GM18907 (cell line): ENCODE results near the gene ATP1B1.
"Not testable (repeated sequence)": the region's sequence is repeated elsewhere in the genome, so short reads cannot be mapped to it uniquely, and the experiment has no call there.

Experiments used
- ATAC-seq: cut with Tn5 transposase; IDR thresholded peaks from one replicate; pipeline ENCODE4 v1.9.1; 2021; ENCODE audit warnings: mild to moderate bottlenecking, moderate library complexity; ENCODE audit not compliant: unreplicated experiment

The ATP1B1 gene

DNA sequence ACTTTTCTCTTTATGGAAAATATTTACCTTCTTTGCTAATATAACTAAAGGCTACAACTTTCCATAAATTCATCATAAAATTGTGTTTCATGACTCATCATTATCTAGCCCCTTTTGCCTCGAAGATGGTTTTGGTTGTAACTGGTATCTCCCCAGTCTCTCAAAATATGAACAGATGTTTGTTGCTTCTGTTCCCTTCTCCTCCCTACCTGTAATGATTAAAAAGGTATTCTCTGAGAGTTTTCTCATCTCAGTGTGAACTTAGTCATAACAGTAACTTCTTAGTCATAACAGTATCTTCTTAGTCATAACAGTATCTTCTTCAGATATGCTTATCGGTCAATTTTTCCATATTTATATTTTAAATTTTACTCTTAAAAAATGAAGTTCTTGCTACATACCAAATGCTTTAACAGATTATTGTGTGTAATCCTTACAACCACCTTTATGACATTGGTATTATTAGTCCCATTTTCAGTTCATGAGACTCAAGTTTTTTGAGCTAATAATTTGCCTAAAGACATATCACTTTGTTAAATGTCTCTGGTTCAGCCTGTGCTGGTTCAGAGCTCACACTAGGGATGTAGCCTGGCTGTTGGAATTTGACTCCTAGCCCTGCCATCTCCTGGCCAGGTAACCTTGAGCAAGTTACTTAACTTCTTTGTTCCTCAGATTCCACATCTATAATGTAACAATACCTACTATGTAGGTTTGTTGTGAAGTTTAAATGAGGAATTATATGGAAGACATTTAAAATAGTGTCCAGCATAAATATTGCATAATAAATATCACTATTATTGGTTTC, 32.6 kb downstream of the ATP1B1 start:
- ATAC-seq, result peak; percentile 89

DNA sequence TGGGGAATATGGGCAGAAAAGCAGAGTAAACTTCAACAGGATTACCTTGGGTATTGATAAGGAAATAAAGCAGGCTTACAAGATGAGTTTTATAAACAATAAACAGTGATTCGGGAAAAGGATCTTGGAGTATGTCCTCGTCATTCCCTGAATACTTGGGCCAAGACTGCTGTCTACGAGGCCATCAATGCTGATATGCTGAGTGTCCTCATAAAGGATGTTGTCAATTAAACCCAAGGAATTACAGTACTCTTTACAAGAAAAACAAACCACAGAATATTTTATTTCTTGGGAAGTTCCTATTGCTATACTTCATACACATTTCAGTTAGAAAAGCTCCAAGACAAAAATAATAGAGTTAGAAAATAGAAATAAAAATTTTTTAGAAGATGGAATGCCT, 34.9 kb downstream of the ATP1B1 start:
- no peak for ATAC-seq

DNA sequence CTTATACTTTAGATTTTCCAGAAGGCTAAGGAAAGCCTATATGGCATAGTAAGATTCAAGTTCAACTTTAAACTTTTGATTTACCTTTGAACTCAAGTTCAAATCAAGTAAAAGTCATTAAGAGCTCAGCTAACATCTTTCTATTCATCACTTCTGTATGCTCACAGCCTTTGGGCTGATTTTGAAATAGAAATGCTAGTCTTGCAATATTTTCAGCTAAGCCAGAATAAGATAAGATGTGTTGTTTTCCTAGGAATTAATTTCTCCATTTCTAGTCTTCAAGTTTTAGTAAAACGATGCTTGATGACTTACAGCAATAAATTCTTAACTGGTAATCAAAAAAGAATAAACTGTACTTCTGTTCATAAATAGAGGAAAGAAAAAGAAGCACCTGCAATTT, 35.6 kb downstream of the ATP1B1 start:
- no peak for ATAC-seq

DNA sequence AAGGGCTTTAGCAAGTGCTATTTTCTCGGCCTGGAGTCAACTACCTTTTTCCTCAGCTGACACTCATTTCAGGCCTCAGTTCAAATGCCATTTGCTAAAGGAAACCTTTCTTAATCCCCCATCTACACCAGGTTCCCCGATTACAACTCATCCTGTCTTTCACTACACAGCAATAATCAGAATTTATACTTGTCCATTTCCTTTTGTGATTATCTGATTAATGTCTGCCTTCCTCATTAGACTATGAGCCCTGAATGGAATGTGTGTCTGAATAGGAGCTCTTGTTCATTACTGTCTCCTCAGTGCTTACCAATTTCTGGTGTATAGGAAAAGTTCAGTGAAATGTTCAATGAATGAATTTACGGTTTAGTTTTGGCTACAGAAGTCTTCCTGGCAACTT, 36.9 kb downstream of the ATP1B1 start:
- no peak for ATAC-seq

DNA sequence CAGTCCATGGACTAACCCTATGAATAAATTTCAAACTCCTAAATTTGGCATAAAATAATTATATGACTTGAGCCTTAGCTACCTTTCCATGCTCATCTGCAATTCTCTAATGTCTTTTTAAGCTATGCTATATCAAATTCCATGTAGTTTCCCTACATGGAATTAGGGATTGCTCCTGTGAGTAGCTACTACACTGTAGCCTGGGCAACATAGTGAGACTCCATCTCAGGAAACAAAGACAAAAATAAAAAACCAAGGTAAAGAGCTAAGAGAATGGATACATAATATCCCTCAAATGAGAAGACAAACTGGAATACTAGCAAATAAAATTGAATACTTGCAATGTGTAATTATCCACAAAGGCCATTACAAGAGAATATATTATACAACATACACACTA, 37.5 kb downstream of the ATP1B1 start:
- no peak for ATAC-seq

DNA sequence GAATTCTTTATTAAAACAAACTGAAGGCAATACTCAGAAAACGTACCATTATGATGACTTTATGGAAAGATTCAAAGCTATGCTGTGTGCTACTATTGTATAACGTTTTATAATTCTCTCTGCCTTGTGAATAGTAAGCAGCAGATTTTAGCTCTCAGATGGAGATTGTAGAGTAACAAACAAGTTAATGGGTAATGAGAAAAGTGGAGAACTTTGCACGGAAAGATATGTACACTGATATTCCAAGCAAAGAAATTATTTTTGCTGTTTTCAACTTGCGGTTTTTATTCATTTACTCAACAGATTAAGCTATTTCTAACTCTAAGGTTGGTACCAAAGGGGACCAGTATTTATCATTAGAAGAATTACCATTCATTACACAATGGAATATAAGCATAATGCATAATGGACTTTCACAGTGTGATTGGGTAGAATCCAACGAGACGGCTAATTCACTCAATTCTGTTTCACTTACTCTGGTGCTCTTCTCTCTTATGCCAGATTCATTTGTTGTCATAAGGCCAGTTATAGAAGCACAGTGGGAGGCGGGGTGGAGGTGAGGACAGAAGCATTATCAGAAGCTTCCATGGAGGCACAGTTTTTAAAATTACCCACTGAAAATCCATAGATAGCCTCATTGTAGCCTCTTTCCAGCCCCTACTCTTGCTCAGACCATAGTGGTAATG, 38.6 kb downstream of the ATP1B1 start:
- no peak for ATAC-seq

DNA sequence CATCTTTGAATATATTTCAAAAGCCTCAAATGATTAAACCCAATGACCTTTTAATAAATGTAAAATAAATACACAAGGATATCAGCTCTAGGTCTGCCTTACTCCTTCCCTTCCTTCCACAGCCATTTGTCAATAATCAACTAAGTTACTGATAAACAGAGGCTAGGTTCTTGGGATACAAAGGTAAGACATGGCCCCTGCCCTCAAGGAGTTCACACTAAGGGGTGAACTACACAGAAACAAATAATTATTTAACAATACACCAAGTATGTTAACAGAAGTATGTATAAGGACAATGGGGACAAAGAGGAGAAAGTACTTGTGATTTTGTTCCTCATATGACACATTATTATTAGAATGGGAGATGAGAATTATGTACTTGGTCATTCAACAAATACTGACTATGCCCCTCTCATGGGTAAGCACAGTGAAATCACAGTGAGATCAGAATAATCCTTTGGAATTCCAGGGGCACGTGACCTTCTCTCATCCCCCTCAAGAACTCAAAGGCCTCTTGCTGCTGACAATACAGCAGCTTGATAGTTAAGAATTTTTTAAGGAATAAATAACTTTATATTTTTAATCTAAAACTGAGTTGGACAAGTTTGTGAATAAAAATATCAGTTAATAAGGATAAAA, 40.2 kb downstream of the ATP1B1 start:
- no peak for ATAC-seq

DNA sequence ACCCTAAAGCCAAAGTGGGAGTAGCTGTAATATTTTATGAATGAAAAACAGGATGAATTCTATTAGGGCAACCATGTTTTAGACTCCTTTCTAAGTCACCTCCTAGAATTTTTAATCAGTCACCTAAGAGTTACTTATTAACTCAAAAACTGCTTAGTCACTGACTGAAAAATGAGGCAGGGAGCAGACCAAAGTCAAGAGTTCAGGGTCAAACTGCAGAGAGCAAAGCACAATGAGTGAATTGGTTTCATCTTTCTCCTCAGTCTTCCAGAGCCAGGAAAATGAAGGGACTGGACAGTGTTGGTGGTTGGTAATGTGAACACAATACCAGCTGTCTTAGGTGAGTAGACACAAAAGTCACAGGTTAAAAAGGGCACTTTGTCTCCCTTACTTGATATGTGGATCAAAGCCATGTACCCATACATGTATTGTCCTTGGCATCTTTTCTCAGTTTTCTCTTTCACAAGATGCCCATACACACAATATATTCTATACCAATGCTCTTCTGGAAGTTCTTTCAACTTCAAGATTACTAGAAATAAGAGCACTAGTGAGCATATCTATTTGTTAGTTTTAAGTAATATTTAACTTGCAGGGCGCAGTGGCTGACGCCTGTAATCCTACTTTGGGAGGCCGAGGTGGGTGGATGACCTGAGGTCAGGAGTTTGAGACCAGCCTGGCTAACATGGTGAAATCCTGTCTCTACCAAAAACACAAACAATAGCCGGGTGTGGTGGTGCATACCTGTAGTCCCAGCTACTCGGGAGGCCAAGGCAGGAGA, 42.2 kb downstream of the ATP1B1 start:
- peak; percentile 81 for ATAC-seq

DNA sequence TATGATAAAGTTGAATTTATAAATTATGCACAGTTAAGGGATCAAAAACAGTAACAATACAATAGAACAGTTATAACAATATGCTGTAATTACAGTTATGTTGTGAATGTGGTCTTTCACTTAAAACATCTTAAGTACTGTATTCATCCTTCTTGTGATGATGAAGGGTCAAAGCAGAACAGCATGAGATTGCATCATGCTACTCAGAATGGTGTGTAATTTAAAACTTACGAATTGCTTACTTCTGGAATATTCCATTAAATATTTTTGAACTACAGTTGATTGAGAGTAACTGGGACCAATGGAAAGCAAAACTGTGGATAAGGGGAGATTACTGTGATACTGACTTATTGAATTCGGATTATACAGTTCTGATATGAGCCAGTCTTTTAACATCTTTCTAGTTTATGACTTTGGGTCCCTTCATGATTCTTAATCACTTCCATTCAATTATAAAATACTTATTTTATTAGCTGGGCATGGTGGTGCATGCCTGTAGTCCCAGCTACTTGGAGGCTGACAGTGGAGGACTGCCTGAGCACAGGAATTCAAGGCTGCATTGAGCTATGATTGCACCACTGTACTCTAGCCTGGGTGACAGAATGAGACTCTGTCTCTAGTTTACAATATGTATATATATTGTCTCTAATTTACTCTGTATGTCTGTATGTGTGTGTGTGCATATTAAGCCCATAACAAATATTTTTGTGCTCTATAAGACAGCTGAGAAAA, 43.2 kb downstream of the ATP1B1 start:
- ATAC-seq, result no peak

DNA sequence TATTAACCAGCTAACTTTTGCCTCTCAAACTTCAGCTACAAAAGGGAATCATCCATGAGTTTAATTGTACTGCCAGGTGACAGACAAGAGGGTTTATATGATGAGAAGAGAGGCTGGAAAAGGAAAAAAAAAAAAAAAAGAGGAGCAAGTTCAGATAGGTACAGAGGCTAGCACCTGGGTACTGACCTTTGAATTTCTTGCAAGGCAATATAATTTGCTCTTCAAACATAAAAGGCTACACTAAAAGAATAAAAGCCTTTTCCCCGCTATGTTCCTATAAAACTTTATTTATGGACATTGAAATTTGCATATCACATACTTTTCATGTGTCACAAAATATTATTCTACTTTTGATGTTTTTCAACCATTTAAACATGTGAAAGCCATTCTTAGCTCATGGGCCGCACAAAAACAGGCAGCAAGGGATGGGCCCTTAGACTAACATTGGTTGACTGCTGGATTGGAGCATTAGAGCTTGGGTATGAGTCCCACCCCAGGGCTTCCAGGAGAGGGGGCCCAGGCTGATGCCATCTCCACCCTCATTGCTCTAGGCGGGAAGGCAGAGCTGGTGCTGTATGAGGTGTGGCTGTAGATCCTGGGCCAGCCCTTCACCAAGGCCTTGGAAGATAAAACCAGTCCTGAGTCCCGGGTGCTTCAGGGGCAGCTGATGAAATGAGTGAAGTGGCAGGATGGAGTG, 44.3 kb downstream of the ATP1B1 start:
- ATAC-seq, result no peak

DNA sequence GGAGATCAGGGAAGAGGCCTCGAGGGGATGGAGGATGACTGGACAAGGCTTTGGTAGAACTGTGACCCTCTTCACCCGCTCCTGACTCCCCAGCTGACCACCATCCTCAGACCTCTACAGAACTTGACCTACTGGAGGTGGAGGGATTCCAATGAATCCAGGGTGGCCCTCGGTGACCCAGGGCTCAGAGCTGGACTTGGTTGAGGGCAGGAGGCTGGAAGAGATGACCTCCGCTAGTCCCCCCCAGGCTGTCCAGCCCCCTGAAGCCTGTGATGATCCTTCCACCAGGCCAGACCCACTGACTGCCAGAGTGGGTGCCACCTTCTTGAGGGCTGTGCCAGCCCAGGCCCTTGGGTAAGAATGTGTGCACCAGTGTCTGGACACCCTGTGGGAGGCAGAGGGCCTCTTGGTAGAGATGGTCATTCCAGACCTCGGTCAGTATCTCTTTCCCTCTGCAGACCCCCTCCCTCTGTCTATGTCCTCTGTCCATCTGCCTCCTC, 44.9 kb downstream of the ATP1B1 start:
- no peak for ATAC-seq

DNA sequence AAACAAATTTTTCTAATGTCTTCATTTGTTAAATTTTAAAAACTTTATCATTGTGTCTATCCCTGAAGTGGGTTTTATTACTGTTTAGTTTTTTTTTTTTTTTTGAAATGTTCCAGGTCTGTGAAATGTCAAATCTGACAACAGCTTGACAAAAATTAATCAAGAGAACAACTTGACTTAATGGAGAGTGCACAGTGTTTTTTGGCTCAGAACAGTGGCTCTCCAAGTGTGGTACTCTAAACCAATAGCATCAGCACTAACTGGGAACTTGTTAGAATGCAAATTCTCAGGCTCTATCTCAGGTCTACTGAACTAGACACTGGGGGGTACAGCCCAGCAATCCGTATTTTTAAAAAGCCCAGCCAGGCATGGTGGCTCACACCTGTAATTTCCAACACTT, 49.2 kb downstream of the ATP1B1 start:
- ATAC-seq, result no peak

DNA sequence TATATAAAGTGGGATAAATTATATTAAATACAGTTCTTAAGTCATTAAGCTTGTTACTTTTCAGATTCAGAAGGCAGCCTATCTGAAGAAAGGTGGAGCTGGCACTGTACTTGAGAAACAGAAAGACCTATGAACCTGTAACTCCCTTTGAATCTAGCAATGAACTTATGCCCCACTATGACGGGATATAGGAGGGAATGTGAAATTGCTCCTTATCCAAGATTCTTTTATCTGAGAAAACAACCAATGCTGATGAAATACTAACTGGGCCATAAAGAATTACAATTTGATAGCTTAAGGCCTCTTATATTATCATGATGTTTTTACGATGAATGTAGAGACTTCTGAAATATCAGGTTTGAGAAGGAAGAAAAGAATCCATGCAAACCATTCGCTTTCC, 50.1 kb downstream of the ATP1B1 start:
- no peak for ATAC-seq

DNA sequence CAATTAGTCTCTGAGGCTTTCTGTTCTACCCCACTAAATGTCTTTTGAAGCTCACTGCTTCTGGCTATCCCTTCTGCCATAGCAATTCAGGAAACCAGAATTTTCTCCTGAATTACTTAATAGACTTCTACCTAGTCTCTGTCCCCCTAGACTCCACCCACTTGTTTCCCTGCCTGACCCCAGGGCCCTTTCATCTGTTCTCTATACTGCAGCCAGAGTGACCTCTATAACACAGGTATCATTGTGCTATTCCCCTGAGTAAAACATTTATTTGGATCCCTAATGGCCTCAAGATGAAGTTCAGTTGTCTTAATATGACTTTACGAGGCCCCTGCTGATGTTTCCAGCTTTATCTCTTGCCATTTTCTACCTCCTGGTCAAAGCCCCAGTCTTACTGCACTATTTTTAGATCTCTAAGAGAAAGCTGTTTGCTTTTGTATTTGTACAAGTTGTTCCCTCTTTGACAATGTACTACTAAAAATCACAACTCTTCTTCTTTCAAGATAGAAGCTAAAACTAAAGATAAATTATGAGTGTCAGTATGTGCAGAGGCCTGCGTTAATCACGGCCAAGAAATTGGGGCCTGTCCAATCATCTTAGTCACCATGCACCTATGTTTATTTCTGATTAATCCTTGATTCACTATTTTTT, 54.5 kb downstream of the ATP1B1 start:
- ATAC-seq, result no peak

DNA sequence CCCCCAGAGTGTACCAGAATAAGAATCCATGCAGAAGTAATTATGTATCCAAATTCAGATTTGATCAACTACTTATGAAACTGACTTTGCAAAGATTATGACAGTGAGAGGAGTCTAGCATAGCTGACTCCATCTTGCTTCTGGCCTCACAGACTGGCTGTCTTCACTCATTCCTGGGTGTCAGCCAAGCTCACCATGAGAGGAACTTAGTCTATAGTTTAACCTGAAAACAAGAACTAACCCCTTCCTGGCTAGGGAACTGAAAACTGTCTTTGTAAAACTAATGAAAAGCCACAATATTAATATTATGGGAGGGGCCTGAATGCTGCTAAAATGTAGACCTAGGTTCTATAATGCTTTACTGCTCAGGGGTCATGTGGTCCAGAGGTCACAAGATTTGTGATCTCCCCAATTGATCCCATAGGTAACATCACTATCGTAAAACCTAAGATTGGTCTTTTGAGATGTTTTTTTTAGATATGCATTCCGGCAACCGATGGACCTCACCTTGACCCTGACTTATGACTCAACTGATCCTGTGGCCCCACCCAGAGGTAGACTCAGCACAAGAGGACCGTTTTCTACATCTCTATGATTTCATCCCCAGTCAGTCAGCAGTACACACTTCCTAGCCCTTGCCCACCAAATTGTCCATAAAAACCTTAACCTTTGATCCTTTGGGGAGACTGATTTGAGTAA, 55.2 kb downstream of the ATP1B1 start:
- peak; percentile 84 for ATAC-seq

DNA sequence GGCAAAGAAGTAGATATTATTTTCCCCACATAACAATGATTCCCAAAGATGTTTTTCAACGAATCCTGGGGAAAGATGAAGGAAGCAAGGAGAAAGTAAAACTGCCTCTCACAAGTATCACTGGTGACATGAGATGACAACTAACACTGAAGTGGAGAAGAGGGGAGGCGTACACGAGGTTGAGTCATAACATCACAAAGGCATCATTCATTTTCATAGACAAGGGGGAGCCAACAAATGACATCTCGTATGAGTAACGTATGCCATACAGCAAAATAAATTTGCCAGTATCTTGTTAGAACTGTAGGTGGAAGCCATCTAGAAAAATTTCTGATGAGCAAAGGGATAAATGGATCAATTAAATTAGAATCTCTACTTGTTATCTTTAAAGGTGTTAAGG, 56.6 kb downstream of the ATP1B1 start:
- ATAC-seq, result no peak

DNA sequence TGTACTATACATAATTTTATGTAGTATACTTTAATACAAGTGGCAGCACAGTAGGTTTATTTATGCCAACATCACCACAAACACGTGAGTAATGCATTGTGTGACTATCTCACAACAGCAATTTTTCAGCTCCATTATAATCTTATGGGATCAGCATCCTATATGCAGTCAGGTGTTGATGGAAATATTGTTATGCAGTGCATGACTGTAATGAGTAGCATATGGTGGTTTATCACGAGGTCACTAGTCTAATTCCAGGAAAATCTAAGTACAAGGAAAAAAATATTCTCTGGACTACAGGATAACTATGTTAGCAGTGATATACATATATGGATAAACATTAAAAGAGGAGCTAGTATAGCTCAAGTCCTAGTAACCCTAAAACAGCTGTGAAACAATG, 69.0 kb downstream of the ATP1B1 start:
- no peak for ATAC-seq

DNA sequence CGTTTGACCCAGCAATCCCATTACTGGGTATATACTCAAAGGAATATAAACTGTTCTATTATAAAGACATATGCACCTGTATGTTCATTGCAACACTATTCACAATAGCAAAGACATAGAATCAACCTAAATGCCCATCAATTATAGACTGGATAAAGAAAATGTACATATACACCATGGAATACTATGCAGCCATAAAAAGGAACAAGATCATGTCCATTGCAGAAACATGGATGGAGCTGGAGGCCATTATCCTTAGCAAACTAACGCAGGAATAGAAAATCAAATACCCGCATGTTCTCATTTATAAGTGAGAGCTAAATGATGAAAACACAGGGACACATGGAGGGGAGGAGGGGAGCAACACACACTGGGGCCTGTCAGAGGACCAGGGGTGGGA, 72.9 kb downstream of the ATP1B1 start:
- ATAC-seq, result not testable (repeated sequence)

DNA sequence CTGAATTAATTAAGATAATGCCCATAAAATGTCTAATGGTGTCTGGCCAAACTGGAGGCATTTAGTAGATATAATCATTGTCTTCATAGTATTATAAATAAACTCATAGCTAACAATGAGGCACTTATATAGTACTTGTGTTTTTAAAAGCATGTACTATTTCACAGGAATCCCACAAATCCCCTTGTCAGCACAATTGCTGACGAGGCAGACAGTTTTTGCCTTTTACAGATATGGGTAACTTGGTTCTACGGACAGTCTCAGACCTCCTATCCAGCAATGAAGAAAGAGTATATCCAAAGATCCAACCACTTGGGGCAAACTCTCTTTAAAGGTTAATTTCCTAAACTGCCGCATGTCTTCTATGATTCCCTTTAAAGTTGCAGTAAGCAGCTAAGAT, 73.7 kb downstream of the ATP1B1 start:
- ATAC-seq, result no peak
